GM19395 (cell line): ENCODE data around the gene HEPACAM2.

Experiments
- ATAC-seq: cut with Tn5 transposase; IDR thresholded peaks from one replicate; pipeline ENCODE4 v1.9.1; 2021; ENCODE audit warnings: mild to moderate bottlenecking, moderate library complexity; ENCODE audit not compliant: unreplicated experiment

The HEPACAM2 gene

DNA sequence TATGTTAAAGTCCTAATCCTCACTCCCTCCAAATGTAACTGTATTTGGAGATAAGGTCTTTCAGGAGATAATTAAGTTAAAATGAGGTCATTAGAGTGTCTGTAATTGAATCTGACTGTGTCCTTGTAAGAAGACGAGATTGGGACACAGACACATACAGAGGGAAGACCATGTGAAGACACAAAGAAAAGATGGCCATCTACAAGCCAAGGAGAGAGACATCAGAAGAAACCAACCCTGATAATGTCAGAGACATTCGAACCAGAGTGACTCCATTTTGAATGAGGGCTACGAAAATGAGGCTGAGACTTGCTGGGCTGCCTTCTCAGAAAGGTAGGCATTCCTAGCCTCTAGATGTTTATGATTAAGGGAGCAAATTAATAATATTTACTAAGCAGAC is 77.5 kb downstream of the HEPACAM2 start:
- ATAC-seq = no peak

DNA sequence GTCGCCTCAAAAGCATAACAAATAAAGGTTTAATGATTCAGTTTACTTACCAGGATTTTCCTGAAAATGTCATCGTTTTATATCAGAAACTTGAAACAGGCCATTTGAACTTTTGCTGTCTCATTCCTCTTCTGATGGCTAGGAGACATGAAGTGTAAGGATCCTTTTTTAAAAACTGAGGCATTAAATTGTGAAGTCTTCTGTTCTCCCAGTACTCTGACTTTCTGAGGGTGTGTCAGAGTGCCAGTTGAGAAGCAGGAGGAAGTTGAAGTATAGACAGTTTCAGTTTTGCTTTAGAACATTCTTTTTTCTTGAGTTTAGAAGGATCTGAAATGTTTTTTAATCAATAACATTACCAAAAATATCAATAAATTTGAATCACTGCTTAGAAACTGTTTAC is 78.1 kb downstream of the HEPACAM2 start, which contains the start of gene SAMD9L:
Gene SAMD9L, minus strand, starts transcription at position 242 of the 400 bp plus-strand sequence. CDS start 12,414 bp downstream, outside the sequence.
- peak; percentile 69 for ATAC-seq

DNA sequence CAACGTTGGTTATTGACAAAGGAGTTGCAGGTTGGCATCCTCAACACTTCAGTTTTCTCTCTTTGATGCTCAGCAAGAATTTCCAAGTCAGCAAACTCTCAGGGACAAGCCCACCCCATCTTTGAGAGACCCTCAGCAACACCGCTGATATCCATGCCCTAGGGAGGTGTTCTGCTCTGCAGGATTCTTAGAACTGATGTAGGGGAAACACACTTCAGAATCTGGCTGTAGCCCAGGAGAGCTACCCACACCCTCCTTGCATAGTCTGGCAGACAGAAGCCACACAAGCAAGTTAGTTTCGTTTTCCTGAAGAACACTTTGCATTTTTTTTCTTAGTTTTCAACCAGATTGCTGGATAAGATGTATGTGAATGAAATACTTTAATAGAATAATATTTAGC is 78.9 kb downstream of the HEPACAM2 start:
- ATAC-seq = peak; percentile 77

DNA sequence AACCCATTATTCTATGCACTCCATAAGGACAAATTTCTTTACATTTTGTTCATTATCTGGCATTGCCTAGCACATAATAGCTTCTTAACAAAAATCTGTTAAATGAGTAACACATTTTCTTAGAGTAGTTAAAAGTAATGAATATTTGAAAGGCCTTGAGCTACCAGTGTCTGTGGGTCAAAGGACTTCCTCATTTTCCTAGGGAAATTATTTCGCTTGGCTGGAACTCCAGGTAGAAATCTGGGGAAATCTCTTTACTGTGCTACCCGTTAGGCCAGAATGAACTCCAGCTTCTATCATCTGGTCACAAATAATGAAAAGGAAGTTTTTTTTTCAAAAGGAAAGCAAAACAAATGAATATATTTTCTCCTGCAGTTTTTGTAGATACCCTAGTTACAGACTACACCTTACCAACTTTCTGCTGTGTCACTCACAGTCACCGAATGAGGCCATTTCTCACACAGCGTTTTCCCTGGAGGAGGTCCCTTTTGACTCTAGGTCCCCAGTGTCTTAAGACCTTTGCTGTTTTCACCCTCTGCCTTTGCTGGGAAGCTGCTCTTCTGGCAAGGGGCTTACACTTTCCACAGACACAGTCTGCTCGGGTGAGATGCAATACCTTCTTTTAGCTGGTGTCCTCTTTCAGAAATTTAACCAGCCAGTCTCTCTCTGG is 79.7 kb downstream of the HEPACAM2 start:
- ATAC-seq = peak; percentile 44

DNA sequence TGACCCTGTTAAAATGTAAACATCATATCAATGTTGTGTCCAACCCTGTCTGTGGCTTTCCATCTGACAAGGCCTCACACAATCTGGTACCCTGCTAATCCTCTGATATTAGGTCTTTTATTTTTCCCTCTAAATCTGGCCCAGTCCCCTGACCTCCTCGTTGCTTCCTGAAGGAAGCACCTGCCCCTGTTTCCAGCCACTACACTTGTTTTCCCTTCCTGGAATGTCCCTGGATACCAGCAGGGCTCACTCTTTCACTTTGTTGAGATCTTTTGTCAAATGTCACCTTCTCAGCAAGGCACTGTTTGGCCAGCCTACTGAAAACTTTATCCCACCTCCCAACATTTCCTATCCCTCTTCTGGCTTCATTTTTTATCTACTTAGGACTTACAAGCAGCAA is 80.2 kb downstream of the HEPACAM2 start:
- no peak for ATAC-seq

DNA sequence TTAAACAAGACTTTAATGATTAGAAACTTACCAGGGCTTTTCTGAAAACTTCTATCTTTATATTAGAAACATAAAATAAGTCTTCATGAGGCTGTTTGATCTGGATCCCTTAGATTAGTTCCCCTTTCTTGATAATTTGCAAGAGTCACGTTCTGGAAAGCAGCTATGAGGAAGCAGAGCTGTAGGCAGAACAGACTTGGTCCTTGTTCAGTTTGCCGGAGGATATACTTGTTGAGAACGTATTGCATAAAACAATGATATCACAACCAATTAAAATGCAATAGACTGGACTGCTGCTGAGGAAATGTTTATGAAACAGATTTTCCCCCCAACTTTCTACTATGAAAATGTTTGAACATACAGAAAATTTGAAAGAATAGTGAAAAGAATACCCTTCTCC is 80.9 kb downstream of the HEPACAM2 start:
- ATAC-seq = no peak

DNA sequence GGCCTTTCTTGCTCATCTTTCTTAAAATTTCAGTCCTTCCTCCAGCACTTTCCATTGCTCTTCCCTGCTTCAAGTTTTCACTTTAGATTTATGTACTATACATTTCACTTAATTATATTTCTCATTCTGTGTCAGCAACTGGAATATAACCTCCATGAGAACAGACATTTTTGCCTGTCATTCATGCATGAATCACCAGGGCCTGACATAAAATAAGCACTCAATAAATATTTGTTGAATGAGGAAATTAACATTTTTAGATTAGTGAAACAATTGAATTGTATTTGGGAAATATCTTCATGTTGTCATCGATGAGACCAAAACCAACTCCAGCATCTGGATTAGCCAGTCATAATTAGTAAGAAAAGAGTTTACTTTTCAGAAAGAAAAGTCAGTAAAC is 84.1 kb downstream of the HEPACAM2 start:
- no peak for ATAC-seq

DNA sequence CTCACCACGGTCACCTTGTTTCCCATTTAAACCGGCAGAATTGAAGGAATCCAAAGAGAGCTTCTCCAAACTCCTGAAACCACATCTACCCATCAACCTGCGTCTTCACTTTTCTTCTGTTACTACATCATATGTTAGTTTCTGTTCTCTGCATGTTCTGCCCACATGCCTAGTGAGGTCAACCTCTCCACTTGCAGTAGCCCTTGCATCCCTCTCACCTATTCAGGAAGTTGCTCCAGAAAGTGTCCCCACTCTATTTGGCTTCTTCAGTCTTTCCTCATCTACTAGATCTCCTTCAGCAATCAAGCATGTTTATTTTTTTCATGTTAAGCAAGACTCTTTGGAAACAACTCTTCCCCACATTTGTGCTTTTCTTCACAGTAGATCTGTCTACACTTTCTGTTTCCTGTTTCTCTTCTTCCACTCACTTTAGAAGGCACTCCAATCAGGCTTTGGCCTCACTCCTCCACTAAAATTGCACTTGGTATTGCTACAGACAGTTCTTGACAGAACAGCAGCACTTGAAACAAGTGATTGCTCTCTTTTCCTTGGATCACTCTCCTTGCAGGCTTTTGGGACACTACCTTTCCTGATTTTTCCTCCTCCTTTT is 85.6 kb downstream of the HEPACAM2 start:
- no peak for ATAC-seq

DNA sequence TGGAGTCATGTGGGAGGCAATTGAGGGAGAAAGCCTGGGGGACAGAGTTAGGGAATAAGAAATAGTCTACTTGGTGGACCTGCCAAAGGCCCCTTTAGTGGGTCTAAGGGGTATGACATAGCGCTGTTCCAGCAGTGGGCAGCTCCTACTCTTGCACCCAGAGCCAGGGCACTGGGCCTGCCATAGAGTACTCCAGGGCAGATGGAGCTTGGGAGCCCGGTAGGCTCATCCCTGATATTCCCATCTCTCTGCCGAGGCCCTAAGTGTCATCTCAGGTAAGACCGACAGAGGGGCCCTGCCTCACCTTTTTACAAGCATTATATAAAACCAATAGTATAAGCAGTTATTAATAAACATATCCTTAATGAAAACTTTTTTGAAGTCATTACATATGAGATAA is 87.7 kb downstream of the HEPACAM2 start:
- no peak for ATAC-seq
